ENCODE measurements around the gene PDZD2. TPM values are rescaled to one million over a fixed set of nuclear protein-coding genes. Genes with fewer than 3 reads are reported as not detected.
A peak's percentile ranks its signal among the peaks of the same experiment; 100 is the strongest.

PDZD2 gene
- total RNA-seq, 1 donor from 2014 or later: 21.5 TPM

GRCh38 chr5:32020946-32021345 lies 382.0 kb downstream of the PDZD2 start:
- H3K4me3 Mint-ChIP-seq: no peak overlapping the region
- no peak overlapping the region for H3K27ac Mint-ChIP-seq
- H3K4me1 Mint-ChIP-seq: peaks cover 15% of the 10 kb centered on the region
- no peaks in the 10 kb centered on the region for H3K9me3 Mint-ChIP-seq
- no peaks in the 10 kb centered on the region for H3K27me3 Mint-ChIP-seq (ENCODE audit: low read depth)
- no peak for DNase-seq (ENCODE audit: low spot score in 2 of 2, unreplicated experiment in 2 of 2)
- no peak for TF ChIP-seq CTCF (IDR thresholded peaks at IDR 0.05; ENCODE audit: unreplicated experiment)
- peaks cover 1% of the 10 kb centered on the region for H3K36me3 Mint-ChIP-seq

GRCh38 chr5:32021771-32022170 lies 382.8 kb downstream of the PDZD2 start:
- H3K36me3 Mint-ChIP-seq: peaks cover 1% of the 10 kb centered on the region
- H3K4me3 Mint-ChIP-seq: no peak overlapping the region
- H3K27me3 Mint-ChIP-seq (ENCODE audit: low read depth): no peaks in the 10 kb centered on the region
- DNase-seq (ENCODE audit: low spot score in 2 of 2, unreplicated experiment in 2 of 2): no peak
- TF ChIP-seq CTCF (IDR thresholded peaks at IDR 0.05; ENCODE audit: unreplicated experiment): no peak
- H3K9me3 Mint-ChIP-seq: no peaks in the 10 kb centered on the region
- no peak overlapping the region for H3K27ac Mint-ChIP-seq
- peaks cover 15% of the 10 kb centered on the region for H3K4me1 Mint-ChIP-seq

- Mint-ChIP-seq H3K27me3 (ENCODE audit: low read depth) (no peaks in the 10 kb centered on the region), H3K27ac (no peak overlapping the region), H3K4me3 (no peak overlapping the region), H3K36me3 (peaks cover 1% of the 10 kb centered on the region), H3K9me3 (no peaks in the 10 kb centered on the region), H3K4me1 (peaks cover 17% of the 10 kb centered on the region)
- no peak for DNase-seq (ENCODE audit: low spot score in 2 of 2, unreplicated experiment in 2 of 2)
- TF ChIP-seq CTCF (IDR thresholded peaks at IDR 0.05; ENCODE audit: unreplicated experiment): no peak
Observed at GRCh38 chr5:32022638-32023037, 383.7 kb downstream of the PDZD2 start.

- H3K4me3 Mint-ChIP-seq: no peak overlapping the region
- H3K9me3 Mint-ChIP-seq: no peaks in the 10 kb centered on the region
- TF ChIP-seq CTCF (IDR thresholded peaks at IDR 0.05; ENCODE audit: unreplicated experiment): no peak
- no peak for DNase-seq (ENCODE audit: low spot score in 2 of 2, unreplicated experiment in 2 of 2)
- H3K4me1 Mint-ChIP-seq: peaks cover 15% of the 10 kb centered on the region
- peaks cover 1% of the 10 kb centered on the region for H3K36me3 Mint-ChIP-seq
- no peak overlapping the region for H3K27ac Mint-ChIP-seq
- H3K27me3 Mint-ChIP-seq (ENCODE audit: low read depth): no peaks in the 10 kb centered on the region
Observed at GRCh38 chr5:32023816-32024215, 384.9 kb downstream of the PDZD2 start.

GRCh38 chr5:32024751-32025150 lies 385.8 kb downstream of the PDZD2 start:
- no peak overlapping the region for H3K27ac Mint-ChIP-seq
- no peak for TF ChIP-seq CTCF (IDR thresholded peaks at IDR 0.05; ENCODE audit: unreplicated experiment)
- H3K9me3 Mint-ChIP-seq: no peaks in the 10 kb centered on the region
- no peak overlapping the region for H3K4me3 Mint-ChIP-seq
- peaks cover 1% of the 10 kb centered on the region for H3K36me3 Mint-ChIP-seq
- no peaks in the 10 kb centered on the region for H3K27me3 Mint-ChIP-seq (ENCODE audit: low read depth)
- peaks cover 17% of the 10 kb centered on the region for H3K4me1 Mint-ChIP-seq
- no peak for DNase-seq (ENCODE audit: low spot score in 2 of 2, unreplicated experiment in 2 of 2)

GRCh38 chr5:32027093-32027716 lies 388.3 kb downstream of the PDZD2 start:
- DNase-seq (ENCODE audit: low spot score in 2 of 2, unreplicated experiment in 2 of 2): no peak
- H3K4me3 Mint-ChIP-seq: no peak overlapping the region
- peaks cover 23% of the 10 kb centered on the region for H3K4me1 Mint-ChIP-seq
- no peaks in the 10 kb centered on the region for H3K36me3 Mint-ChIP-seq
- TF ChIP-seq CTCF (IDR thresholded peaks at IDR 0.05; ENCODE audit: unreplicated experiment): no peak
- H3K27ac Mint-ChIP-seq: peak overlapping the region; percentile 81
- H3K9me3 Mint-ChIP-seq: no peaks in the 10 kb centered on the region
- no peaks in the 10 kb centered on the region for H3K27me3 Mint-ChIP-seq (ENCODE audit: low read depth)

All from mesothelial cell of epicardium (in vitro differentiated cells).